B cell (primary cell): ENCODE results near the gene CAMK4.

Experiments
- EZH2 ChIP-seq: IDR thresholded peaks from 2 replicates; pipeline ENCODE4 v1.6.1; 2012; ENCODE audit warnings: borderline replicate concordance, low read depth, mild to moderate bottlenecking, moderate library complexity, low read length; ENCODE audit not compliant: insufficient read depth, poor library complexity, severe bottlenecking
- TF ChIP-seq, protein P1 (sequence below): fragments of 200-600 bp; IDR thresholded peaks from one replicate; pipeline ENCODE4 v1.8.0; 2022; ENCODE audit warnings: antibody characterized with exemption, mild to moderate bottlenecking

DNA sequence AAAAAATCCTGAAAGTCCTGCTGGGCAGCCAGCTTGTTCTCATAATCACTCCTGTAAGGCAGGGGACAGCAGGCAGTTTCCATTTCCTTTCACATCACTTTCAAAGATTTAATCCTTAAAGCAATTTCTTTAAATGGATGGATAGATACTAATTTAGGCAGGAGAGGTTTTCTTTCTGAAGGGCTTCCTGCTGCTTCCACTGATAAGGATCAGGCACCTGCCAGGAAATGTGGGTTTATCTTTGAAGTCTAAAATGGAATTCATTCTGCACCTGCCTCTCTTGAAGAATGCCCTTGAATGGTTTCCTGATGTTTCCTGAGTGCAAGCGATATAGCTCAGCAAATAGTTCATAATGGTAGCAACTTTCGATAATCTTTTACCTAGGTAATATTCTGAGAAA is 223.6 kb downstream of the CAMK4 start:
- TF ChIP-seq, protein P1, sequence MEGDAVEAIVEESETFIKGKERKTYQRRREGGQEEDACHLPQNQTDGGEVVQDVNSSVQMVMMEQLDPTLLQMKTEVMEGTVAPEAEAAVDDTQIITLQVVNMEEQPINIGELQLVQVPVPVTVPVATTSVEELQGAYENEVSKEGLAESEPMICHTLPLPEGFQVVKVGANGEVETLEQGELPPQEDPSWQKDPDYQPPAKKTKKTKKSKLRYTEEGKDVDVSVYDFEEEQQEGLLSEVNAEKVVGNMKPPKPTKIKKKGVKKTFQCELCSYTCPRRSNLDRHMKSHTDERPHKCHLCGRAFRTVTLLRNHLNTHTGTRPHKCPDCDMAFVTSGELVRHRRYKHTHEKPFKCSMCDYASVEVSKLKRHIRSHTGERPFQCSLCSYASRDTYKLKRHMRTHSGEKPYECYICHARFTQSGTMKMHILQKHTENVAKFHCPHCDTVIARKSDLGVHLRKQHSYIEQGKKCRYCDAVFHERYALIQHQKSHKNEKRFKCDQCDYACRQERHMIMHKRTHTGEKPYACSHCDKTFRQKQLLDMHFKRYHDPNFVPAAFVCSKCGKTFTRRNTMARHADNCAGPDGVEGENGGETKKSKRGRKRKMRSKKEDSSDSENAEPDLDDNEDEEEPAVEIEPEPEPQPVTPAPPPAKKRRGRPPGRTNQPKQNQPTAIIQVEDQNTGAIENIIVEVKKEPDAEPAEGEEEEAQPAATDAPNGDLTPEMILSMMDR, result no peak
- TF ChIP-seq EZH2, result no peak
